HG03432 (cell line): ENCODE measurements around the gene MORN5.

ENCODE experiments used
- ATAC-seq: cut with Tn5 transposase; IDR thresholded peaks from one replicate; pipeline ENCODE4 v1.9.1; 2021; ENCODE audit warnings: mild to moderate bottlenecking, moderate library complexity; ENCODE audit not compliant: unreplicated experiment

Gene MORN5

DNA sequence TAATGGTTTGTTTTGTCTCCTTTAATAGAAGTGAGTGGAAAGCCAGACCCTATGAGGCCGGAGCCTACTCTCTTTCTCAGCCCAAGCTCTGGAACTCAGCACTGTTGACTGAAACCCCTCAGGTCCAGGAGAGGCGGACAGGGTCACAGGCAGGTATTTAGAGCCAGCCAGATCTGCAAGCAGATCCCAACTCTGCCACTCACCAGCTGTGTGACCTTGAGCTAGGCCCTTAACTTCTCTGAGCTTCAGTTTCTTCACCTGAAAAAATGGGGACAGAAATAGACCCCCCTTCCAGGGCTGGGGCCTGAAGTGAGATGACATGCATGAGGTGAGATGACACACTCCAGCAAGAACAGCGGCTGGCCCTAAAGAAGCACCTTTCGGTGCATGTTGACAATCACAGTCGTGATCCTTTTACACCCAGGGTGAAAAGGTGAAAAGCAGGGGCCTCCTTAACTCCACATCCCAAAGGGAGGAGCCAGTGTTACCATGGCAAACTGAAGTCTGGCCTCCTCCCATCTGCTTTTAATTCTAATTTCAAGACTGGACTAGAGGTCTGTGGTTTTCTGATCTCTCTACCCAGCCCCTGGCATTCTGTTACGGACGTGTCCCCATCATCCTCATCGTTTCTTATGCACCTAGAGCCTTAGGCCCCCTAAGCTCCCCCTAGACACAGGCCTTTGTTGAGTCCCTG lies 27.2 kb downstream of the MORN5 start:
- ATAC-seq, result no peak

DNA sequence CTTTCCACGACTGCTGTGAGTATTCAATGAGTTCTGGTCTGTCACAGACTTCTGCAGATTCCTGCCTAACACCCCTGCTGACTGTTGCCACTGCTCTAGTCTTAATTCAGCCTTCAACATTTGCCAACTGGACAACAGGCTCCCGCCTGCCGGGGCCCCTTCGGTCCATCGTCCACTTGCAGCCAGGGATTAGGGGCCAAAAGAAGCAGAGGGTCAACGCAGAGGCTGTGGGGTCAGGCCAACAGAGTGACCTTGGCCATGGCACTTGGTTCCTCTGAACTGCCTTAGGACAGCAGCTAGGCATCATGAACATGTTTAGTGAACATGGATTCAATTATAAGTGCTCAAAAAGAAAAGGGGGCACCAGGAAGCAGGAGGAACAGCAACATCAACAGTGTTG lies 28.7 kb downstream of the MORN5 start:
- ATAC-seq, result no peak

DNA sequence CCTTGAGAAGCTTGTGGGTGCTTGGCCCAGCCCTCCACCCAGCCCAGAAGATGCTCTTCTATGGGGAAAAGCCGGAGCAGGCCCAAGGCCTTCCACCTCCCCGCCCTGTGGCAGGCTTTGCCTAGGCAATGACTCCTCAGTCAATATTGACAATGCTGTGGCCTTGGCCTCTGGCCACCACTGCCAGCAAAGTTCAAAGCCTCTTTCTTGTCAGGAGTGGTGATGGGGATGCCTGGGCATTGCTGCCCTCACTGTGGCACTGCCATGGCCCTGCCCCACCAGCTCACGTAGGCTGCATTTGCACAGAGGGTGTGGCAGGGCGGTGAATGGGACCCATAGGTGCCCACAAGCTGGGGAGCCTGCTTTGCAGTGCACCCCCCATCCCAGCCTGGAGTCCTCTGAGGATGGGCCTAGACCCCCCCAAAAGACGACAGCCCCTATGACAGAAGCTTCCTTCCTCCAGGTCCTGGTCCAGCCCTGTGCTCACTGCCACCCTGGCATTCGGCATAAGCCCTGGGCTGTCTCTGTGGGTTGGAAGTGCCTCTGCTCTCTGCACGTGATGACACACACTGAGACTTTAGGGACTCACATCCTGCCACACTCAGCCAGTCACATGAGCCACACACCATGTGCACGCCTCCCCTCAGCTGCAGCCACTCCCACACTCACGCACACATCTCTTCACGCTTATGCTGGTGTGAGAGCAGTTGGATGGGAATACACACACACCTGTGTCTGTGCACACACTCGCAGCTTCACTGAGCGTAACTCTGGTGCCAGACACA lies 31.1 kb downstream of the MORN5 start:
- ATAC-seq, result no peak

DNA sequence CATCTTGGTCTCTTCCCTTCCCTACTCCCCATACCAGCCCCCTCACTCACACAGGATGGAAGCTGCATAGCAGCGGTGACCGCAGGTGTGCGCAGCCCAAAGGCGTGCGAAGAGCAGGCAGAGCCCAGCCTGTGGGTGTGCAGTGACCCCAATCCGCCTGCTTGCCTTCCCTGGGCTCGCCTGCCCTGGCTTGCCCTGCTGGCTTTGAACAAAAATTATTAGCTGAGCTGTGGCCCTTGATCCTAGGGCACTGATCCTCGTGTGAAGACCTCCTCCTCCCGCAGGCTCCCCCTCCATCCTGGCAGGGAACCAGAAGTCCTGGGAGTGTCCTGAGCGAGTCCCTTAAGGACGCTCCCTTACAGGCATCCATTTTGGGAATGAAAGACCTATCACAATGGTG lies 31.9 kb downstream of the MORN5 start:
- no peak for ATAC-seq

DNA sequence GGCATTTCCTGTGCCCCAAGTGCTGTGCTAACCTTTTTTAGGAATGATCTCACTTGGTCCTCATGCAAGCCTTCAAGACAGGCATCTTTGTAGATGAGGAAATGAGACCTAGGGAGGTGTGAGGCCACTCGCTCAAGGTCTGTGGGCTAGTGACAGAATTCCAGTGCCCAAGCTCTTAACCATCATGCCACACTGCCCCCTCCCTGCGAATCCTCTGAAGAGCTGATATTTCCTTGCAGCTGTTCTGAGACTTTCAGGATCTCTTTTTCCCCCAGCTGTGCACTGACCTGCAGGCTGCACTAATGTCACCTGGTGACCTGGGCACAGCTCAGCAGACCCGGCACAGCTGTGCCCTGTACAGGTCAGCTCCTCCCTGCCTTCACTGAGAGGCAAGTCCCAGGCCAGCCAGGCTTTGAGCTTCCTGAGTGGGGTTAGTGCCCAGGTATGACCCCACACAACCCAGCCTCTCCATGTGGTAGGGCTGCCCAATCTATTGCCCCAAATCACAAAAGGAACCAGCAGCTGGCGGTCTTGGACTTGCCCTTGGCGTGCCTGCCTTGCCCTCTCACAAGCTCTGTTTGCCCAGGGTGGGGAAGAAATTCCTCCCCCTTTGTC lies 32.7 kb downstream of the MORN5 start:
- ATAC-seq, result no peak

DNA sequence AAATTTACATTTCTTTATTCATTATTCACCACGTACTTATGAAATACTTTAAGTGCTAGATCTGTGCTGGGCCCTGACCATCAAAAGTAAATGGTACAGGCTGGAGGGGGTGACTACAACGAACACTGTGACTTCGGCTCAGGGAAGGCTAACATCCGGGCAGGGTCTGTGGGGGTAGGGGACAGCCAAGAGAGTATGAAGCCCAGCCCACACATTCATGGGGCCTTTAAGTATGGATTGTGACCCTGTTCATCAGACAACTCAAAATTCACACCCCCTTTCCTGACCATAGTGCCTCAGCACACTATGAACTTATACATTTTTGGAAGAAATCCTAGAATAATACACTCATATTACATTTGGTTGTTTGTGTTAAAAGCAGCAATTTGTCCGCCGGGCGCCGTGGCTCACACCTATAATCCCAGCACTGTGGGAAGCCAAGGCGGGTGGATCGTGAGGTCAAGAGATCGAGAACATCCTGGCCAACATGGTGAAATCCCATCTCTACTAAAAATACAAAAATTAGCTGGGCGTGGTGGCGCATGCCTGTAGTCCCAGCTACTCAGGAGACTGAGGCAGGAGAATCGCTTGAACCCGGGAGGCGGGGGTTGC lies 33.3 kb downstream of the MORN5 start:
- ATAC-seq, result no peak

DNA sequence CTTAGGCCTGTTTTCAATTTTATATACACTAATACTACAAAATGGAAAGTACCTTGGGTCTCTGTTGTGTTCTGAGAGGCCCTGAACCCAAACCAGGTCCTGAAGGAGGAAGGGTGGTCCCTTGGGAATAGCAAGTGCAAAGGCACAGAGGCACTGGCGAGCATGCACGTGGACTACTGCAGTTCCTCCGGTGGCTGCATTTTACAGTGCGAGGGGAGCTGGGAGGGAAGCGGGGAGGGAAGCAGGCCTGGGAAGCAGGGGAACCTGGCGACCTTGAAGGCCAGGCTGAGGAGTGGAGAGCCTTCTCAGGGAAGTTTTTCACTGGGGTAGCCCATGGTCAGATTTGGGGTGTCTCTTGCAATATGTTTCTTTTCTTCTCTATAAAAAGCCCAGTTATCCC lies 33.9 kb downstream of the MORN5 start:
- no peak for ATAC-seq

DNA sequence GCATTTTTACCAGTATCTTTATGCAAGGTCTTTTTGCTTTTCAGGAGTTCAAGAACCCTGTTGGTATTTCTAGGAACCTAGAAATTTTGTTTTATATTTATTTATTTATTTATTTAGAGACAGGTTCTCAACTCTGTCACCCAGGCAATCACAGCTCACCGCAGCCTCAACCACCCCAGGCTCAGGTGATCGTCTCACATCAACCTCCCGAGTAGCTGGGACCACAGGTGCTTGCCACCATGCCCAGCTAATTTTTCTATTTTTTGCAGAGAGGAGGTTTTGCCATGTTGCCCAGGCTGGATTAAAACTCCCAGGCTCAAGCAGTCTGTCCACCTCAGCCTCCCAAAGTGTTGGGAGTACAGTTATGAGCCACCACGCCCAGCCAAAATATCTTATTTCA lies 36.2 kb downstream of the MORN5 start:
- no peak for ATAC-seq

DNA sequence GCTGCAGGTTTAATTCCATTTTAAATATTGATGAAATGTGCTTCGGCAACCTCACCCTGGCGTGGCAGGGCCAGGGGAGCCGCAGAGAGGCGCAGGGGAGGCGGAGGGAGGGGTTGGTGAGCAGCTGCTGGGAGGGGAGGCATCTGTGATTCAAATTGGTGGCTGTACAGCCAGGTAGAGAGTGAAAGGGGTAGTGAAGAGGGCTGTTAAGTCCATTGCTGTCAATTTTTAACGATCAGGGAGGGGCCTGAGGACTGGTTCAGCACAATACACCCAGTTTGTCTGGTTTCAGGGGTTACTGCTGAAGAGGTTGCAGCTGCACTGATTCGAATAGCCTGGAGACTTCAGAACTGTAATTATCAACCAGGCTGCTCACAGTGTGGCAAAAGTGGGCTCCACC lies 37.7 kb downstream of the MORN5 start:
- ATAC-seq, result no peak

DNA sequence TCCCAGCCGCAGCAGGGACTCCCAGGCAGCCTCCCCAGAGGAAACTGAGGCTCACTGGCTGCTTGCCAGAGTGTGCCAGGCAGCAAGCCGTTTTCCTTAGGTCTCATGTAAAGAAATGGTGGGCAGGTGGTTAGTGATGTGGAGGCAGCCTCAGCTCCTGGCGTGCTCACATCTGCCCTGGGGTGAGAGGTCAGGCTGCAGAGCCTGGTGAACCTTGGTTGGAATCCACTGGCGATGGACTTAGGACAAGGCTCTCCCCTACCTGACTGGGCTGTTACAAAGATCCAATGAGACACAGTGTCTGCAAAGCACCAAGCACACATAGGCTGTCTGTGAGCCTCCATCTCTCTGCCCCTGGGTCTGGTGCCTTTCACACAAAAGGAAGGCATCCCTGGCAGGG lies 38.2 kb downstream of the MORN5 start:
- no peak for ATAC-seq

DNA sequence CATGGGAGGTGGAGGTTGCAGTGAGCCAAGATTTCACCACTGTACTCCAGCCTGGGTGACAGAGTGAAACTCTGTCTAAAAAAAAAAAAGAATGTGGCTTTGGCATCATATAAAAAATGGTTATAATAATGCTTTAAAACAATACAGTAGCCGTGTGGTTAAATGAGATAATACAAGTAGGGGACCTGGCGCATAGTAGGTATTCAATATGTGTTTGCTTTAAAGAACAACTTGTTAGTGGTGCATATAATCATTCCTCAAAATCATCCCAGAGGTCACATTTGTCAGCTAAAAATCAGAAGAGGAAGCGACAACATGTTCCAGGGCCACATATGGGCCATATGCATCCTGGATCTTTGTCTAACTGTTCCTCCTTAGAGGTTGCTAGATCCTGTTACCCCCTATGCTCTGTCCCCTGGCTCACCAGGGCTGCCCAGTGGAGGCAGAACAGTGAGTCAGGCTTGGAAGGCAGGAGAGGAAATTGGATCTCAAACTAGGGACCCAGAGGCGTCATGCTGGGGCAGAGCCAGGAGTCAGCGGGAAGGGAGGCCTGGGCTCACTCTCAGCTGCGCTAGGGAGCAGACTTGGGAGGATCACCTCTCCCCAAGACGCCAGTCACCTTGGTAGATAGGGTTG lies 41.4 kb downstream of the MORN5 start:
- no peak for ATAC-seq

DNA sequence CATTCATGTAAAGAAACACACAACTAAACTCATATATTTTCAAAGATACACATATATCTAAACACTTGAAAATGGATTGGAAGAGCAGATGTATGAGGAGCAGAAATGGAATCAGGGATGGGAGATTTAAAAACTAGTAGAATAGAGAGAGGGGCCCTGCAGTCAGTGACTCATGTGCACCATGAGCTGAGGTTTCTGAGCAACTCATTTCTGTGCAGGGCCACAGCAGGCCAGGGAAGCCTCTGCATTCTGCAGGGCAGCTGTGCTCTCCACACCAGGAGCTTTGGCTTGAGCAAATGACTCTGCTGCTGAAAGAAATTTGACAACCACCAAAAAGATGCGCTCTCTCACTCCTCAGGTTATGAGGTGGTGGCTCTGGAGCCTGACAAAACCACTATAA lies 41.9 kb downstream of the MORN5 start:
- no peak for ATAC-seq

DNA sequence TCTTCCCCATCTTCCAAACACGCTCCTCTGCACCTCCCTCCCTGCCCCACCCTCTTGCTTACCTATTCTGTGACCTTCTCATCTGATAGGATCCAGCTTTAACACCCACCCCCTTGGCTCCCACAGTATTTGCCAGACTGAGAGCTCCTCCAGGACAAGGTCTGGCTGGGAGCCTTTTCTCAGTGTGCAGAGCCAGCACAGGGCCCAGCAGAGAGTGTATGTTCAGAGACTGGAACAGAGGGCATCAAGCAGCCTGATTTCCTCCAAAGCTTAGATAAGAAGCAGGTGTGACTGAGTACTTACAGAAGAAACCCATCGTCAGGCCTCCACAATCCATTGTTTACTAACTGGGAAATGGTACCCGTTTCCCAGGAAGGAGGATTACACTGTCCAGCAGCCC lies 42.4 kb downstream of the MORN5 start:
- ATAC-seq, result no peak

DNA sequence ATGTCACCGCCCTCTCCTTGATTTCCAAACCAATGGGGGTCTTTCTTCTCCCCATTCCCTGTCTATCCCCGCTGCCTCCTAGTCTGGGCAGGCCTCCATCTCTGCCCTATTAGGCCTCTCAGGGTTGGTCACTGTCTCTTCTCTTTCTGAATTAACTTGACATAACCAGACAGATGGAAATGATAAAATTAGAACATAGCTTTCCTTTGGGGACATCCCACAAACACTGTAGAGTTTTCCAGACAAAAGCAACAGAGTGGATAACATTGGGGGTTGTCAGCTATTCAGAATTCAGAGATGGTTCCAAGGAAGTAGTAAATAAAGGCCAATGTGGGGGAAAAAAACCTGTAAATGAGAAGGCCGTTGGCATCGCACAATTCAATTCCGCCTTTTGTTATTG lies 44.3 kb downstream of the MORN5 start:
- no peak for ATAC-seq

DNA sequence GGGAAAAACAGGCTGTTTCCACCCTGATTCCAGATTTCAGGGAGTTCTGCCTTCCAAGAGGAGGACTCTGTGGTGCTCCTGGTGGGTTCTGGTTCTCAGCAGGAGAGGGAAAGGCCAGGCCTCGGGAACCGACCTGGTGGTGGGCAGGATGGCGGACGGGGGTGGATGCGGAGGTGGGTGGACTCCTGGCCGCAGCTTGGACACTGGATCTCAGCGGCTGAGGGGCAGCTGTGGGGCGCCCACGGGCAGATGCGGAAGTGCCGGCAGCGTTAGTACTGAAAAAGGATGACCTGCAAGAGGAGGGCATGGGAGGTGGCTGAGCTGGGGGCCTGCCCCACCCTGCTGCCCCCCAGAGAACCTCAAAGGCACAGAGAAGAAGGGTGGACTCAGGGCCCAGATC lies 44.8 kb downstream of the MORN5 start:
- no peak for ATAC-seq

DNA sequence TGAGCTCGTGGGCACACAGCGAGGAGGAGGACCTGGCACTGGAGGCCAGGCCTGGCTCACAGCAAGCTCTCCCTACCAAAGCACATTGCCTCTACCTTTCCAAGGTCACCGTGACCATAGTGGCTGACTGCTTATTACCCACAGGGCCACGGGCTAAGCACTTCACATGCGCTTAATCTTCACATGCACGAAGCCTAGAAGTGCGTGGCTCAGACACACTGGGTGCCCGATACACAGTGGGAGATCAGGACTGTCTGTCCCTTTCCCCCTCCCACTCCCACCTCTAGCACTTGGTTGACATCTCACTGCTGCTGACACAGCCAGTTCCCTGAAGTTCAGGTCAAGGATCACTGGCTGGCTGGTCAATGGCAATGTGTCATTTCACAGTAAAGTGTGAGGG lies 45.5 kb downstream of the MORN5 start:
- ATAC-seq, result no peak

DNA sequence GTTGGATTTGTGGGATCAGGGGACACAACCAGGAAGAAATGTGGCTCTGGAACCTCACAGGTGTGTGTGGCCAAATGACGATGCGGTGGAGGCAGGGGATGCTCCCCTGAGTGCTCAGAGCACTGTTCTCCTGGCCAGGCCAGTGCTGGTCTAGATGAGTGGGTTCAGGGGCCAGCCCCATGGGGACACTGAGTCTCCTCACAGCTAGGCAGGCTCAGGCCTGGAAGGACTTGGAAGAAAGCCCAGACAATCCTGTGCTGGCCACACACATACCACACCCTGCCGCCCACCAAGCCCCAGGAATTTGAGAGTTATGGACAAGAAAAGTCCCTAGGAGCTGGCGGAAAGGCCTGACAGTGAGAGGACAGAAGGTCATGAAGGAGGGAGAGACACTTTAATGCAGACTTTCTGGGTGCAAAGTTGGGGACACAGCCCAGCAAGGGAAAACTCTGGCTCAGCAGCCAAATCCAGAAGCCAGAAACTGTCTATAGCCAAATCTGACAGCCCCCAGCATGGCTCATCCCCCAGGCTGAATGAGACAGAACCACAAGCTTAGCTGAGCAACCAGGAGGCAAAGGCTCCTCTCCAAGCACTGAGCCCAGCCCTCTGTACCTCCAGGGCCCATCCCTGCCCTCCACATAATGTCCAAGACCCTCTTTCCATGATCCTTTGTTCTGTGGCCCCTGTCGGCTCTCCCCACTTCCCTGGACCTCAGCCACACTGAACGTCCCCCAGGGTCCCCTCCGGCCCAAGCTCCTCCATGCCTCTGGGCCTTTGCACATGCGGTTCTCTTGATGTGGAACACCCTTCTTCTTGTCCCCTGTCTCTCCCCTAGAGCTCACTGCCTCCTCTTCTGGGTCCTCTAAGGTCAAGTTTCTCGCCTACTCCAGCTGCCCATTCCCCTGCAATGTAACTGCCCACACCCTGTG lies 46.7 kb downstream of the MORN5 start:
- no peak for ATAC-seq

DNA sequence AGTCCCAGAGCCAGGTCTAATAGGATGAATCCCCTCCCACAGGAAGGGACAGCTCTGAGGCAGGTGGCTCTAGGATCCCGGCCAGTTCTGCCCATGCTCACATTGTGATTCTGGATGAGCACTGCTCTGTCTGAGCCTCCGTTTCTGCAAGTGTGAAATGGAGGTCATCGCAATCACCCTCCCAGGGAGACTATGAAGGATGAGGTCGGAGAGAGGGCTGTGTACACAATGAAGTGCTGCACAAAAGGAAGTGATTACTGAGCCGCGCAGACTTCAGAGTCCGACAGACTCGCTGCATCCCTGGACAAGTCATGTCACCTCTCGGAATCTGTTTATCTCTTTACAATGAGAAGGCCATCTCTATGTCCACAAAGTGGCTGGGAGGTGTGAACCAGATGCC lies 47.4 kb downstream of the MORN5 start:
- no peak for ATAC-seq

DNA sequence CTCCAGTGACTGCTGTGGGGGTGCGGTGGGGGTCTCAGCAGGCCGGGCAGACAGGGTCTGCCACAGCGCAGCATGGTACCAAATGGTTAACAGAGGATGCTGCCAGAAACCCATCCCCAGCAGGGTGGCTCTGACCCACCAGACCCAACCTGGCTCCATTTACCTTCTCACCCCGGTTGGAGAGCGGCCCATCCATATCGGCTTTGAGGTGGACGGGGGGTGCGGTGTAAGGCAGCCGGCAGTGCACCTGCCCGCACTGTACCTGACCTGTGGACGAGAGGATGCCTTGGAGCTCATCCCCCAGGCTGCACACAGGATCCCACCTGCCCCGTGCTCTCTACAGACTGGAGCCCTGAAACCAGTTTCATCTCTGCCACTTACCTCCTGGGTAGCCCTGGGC lies 49.7 kb downstream of the MORN5 start:
- no peak for ATAC-seq

DNA sequence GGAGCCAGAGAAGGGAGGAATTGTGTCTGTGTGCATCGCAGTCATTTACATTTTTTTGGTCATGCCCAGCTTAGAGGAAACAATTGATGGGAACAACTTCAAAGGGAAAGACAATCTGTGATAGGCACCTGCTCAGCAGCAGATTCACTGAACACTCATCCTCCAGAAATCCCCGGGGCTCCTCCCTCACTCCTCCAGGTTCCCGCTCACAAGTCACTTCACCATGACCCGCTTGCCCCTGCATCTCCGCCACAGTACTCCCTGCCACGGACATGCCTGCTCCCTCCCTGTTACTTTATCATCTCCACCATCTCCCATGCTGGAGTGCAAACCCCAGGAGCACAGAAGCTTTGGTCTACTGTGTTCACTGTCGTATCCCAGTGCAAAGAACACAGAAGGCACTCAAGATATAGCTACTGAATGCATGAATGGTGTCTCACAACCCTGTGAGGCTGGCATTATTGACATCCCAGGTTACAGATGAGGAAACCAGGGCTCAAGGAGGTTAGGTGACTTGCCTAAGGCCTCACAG lies 52.8 kb downstream of the MORN5 start:
- no peak for ATAC-seq
